A549 (cell line): ENCODE results near the gene DNAJB12. TPM values are rescaled to one million over a fixed set of nuclear protein-coding genes. Genes with fewer than 3 reads are reported as not detected.
"Not testable (repeated sequence)": the region's sequence is repeated elsewhere in the genome, so short reads cannot be mapped to it uniquely, and the experiment has no call there.

Experiments used
- ATAC-seq, 2 experiments: fragments of 200-7000 bp in 1 of 2; fragments of >200 bp in 1 of 2; cut with Nextera tagmentation in 1 of 2; cut with Tn5 transposase in 1 of 2; 3 replicates each; pipeline versions ENCODE4 v1.8.0 to v1.9.1; 2018 to 2020; ENCODE audit warnings: mild to moderate bottlenecking in 1 of 2, moderate library complexity in 1 of 2
- CTCF ChIA-PET: fragments of 300-600 bp; sonication (Branson Sonifier 250); formaldehyde crosslinking; extraction: SDS; loops from one replicate; lab custom pipeline; 2021; ENCODE audit warnings: antibody characterized with exemption, inconsistent platforms; lab: Yijun Ruan, JAX
- POLR2A ChIA-PET: fragments of 350-600 bp; formaldehyde crosslinking; extraction: SDS; loops from one replicate; lab custom pipeline; 2021; ENCODE audit warnings: antibody characterized with exemption, inconsistent platforms; lab: Yijun Ruan, JAX
- DNase-seq, 2 experiments: peaks; one replicate each; pipeline versions ENCODE4 v3.0.0 to v3.0.0-alpha.2; 2011 to 2016; ENCODE audit warnings: low read depth in 1 of 2, low spot score in 1 of 2
- FAIRE-seq: peaks from 2 replicates; lab custom pipeline; 2011; peaks lifted over from hg19 to GRCh38; lab: Jason Lieb, UNC
- H3K27ac ChIP-seq, 2 experiments: fragments of >200 bp; sonication (Bioruptor Twin); formaldehyde crosslinking; 3 replicates each; pipeline ENCODE4 v1.5.1; 2016 to 2017
- H3K4me1 ChIP-seq: fragments of >200 bp; sonication (Bioruptor Twin); formaldehyde crosslinking; 3 replicates; pipeline ENCODE4 v1.6.1; 2016
- H3K4me2 ChIP-seq: fragments of >200 bp; sonication (Bioruptor Twin); formaldehyde crosslinking; 3 replicates; pipeline ENCODE4 v1.6.1; 2016
- H3K4me3 ChIP-seq: fragments of >200 bp; sonication (Bioruptor Twin); formaldehyde crosslinking; 3 replicates; pipeline ENCODE4 v1.5.1; 2016
- H3K9me3 ChIP-seq: fragments of >200 bp; sonication (Bioruptor Twin); formaldehyde crosslinking; 3 replicates; pipeline ENCODE4 v1.6.1; 2016
- BCL3 ChIP-seq: fragments of >200 bp; sonication (Bioruptor Twin); formaldehyde crosslinking; IDR thresholded peaks from 3 replicates; pipeline ENCODE4 v1.6.1; 2016
- CHD4 ChIP-seq: fragments of 200-600 bp; sonication (generic); IDR thresholded peaks from 2 replicates; pipeline ENCODE4 v1.6.1; 2016; ENCODE audit warnings: antibody characterized with exemption, mild to moderate bottlenecking, borderline replicate concordance
- E2F6 ChIP-seq: IDR thresholded peaks from 2 replicates; pipeline ENCODE4 v1.6.1; 2012; ENCODE audit warnings: low read depth, borderline replicate concordance
- EHF ChIP-seq: fragments of 250-450 bp; sonication (Bioruptor Pico); IDR thresholded peaks from 2 replicates; pipeline ENCODE4 v1.5.0; 2020; ENCODE audit warnings: mild to moderate bottlenecking
- EP300 ChIP-seq, 2 experiments: fragments of >200 bp; sonication (Bioruptor Twin); formaldehyde crosslinking; IDR thresholded peaks; 2 replicates in 1 of 2; 3 replicates in 1 of 2; pipeline ENCODE4 v1.6.1; 2016 to 2017
- FOSL2 ChIP-seq, 2 experiments: fragments of 450-650 bp in 1 of 2; fragments of >200 bp in 1 of 2; sonication (Bioruptor Twin) in 1 of 2; formaldehyde crosslinking; IDR thresholded peaks; 2 replicates each; pipeline versions ENCODE4 v1.5.0 to v1.6.1; 2016 to 2020; ENCODE audit warnings: mild to moderate bottlenecking in 1 of 2, moderate library complexity in 1 of 2
- GATA3 ChIP-seq: IDR thresholded peaks from 2 replicates; pipeline ENCODE4 v1.6.1; 2012; ENCODE audit warnings: borderline replicate concordance
- JUN ChIP-seq, 2 experiments: fragments of >200 bp; sonication (Bioruptor Twin); formaldehyde crosslinking; IDR thresholded peaks; 2 replicates in 1 of 2; 3 replicates in 1 of 2; pipeline ENCODE4 v1.6.1; 2016 to 2017
- KDM5A ChIP-seq: fragments of 200-600 bp; sonication (generic); IDR thresholded peaks from 2 replicates; pipeline ENCODE4 v1.6.1; 2016; ENCODE audit warnings: antibody characterized with exemption, mild to moderate bottlenecking
- MAFK ChIP-seq: fragments of 450-650 bp; IDR thresholded peaks from 2 replicates; pipeline ENCODE4 v1.6.1; 2014; ENCODE audit not compliant: partially characterized antibody
- MAX ChIP-seq: IDR thresholded peaks from 2 replicates; pipeline ENCODE4 v1.6.1; 2012
- MAZ ChIP-seq: fragments of 150-350 bp; IDR thresholded peaks from 2 replicates; pipeline ENCODE4 v1.6.1; 2014; ENCODE audit warnings: antibody characterized with exemption, low read depth, low read length, borderline replicate concordance
- NFE2L2 ChIP-seq: fragments of 150-350 bp; conservative IDR thresholded peaks from 2 replicates; pipeline ENCODE4 v1.6.1; 2014; ENCODE audit warnings: low read length
- PBX3 ChIP-seq: IDR thresholded peaks from 2 replicates; pipeline ENCODE4 v1.6.1; 2012
- PHF8 ChIP-seq: fragments of 200-600 bp; sonication (generic); IDR thresholded peaks from 2 replicates; pipeline ENCODE4 v1.6.1; 2016; ENCODE audit warnings: low read depth, mild to moderate bottlenecking, antibody characterized with exemption, moderate library complexity, borderline replicate concordance
- POLR2A ChIP-seq: IDR thresholded peaks from 2 replicates; pipeline ENCODE4 v1.6.1; 2012; ENCODE audit warnings: mild to moderate bottlenecking, low read length
- POLR2AphosphoS2 ChIP-seq: conservative IDR thresholded peaks from 2 replicates; pipeline ENCODE4 v1.6.1; 2012; ENCODE audit warnings: low read length, improper control_type of control experiment, inconsistent platforms
- RAD21 ChIP-seq, 2 experiments: fragments of >200 bp in 1 of 2; sonication (Bioruptor Twin) in 1 of 2; formaldehyde crosslinking in 1 of 2; IDR thresholded peaks in 1 of 2; conservative IDR thresholded peaks in 1 of 2; 2 replicates in 1 of 2; 3 replicates in 1 of 2; pipeline ENCODE4 v1.6.1; 2012 to 2018; ENCODE audit warnings: inconsistent platforms in 1 of 2
- RARB ChIP-seq: fragments of 250-450 bp; sonication (Bioruptor Pico); IDR thresholded peaks from 2 replicates; pipeline ENCODE4 v1.8.0; 2021; ENCODE audit warnings: mild to moderate bottlenecking, moderate library complexity
- REST ChIP-seq: fragments of 200-600 bp; sonication (generic); IDR thresholded peaks from 2 replicates; pipeline ENCODE4 v1.6.1; 2016; ENCODE audit warnings: antibody characterized with exemption, mild to moderate bottlenecking, moderate library complexity
- RFX5 ChIP-seq: fragments of 450-650 bp; IDR thresholded peaks from 2 replicates; pipeline ENCODE4 v1.7.1; 2014; ENCODE audit warnings: antibody characterized with exemption, mild to moderate bottlenecking, moderate library complexity
- SMC3 ChIP-seq: fragments of >200 bp; sonication (Bioruptor Twin); formaldehyde crosslinking; IDR thresholded peaks from 3 replicates; pipeline ENCODE4 v1.6.1; 2018; ENCODE audit warnings: inconsistent platforms
- USF2 ChIP-seq: fragments of 450-650 bp; IDR thresholded peaks from 2 replicates; pipeline ENCODE4 v1.6.1; 2014; ENCODE audit warnings: antibody characterized with exemption
- ZC3H11A ChIP-seq: fragments of 450-650 bp; IDR thresholded peaks from 2 replicates; pipeline ENCODE4 v1.6.1; 2014; ENCODE audit warnings: antibody characterized with exemption, mild to moderate bottlenecking
- WGBS: methylation state at CpG from one replicate; pipeline ENCODE4 v1.1.6; 2017; ENCODE audit errors: missing lambda C conversion rate; 5-methylcytosine and 5-hydroxymethylcytosine counted together
- polyA minus RNA-seq: library from RNA; depleted of rRNA, polyadenylated mRNA; stranded (reverse); fragments of >200 nt; gene quantifications from 2 replicates; pipeline ENCODE4 v1.2.3, GENCODE V29; 2011; rRNA and poly(A)+ RNA removed
- polyA plus RNA-seq, 4 experiments: library from polyadenylated mRNA; depleted of rRNA in 3 of 4; stranded (reverse); fragments of >200 nt; fragmentation: RNase III in 1 of 4; extraction: RNeasy Plus Mini Kit Qiagen cat#74134 plus additional on column Dnase treatment in 1 of 4; gene quantifications; 2 replicates in 3 of 4; 3 replicates in 1 of 4; pipeline ENCODE4 v1.2.3, GENCODE V29; 2011 to 2017

Gene DNAJB12
- polyA plus RNA-seq (2011; rRNA removed) (21.5 and 24.4 TPM in 2 replicates), polyA plus RNA-seq (2017; fragmentation: RNase III; extraction: RNeasy Plus Mini Kit Qiagen cat#74134 plus additional on column Dnase treatment) (26.1 to 28.5 TPM (median 26.7 TPM) in 3 replicates), polyA minus RNA-seq (31.6 and 32.2 TPM in 2 replicates)
- polyA plus RNA-seq (2012; cell fraction: cytosol; rRNA removed): 26.6 and 31.3 TPM in 2 replicates
- 46.2 and 51.4 TPM in 2 replicates for polyA plus RNA-seq (2012; cell fraction: nucleus; rRNA removed)

GRCh38 chr10:72354356-72355213 is at the start of gene DNAJB12:
DNAJB12 (minus strand) TSS chr10:72354919; CDS start chr10:72354897, 22 bp downstream.
- WGBS: under 1% methylated on average over 62 of the region's 74 CpGs
- H3K4me1 ChIP-seq: peaks cover 12% of the 10 kb centered on the region; the same call in 2 of the 3 replicates
- peak within 1 kb of the TSS; percentile 65 for H3K4me3 ChIP-seq
- DNase-seq (peak; percentile 96 to 98), ATAC-seq (peak; percentile 82 to 90), FAIRE-seq (no peak)
- H3K4me2 ChIP-seq: peak within 1 kb of the TSS; percentile 89
- ChIA-PET CTCF (interaction anchor here (1.0 to 10.0 kb wide), 4 partner anchors 10 to 480 kb away, joined by 3 to 88 read pairs (median 18); no protein-coding TSS in a partner anchor), POLR2A (interaction anchor here (0.5 to 1.3 kb wide), 7 partner anchors 81 to 756 kb away, joined by 3 to 11 read pairs (median 4); partner anchors contain the start of genes DDIT4, MCU, NUDT13 and P4HA1)
- no peak for TF ChIP-seq EHF (CRISPR knock-in tag)
- peak; percentile 64 for TF ChIP-seq POLR2A
- TF ChIP-seq USF2: peak; percentile 92
- TF ChIP-seq E2F6: peak; percentile 73; the same call in 1 of the 2 replicates
- peak; percentile 97; the same call in 1 of the 2 replicates for TF ChIP-seq PHF8
- TF ChIP-seq RARB (CRISPR knock-in tag): no peak
- 0 out of 2 replicates have a peak, but pooled peaks have one; percentile 22 for TF ChIP-seq POLR2AphosphoS2
- TF ChIP-seq GATA3: peak; percentile 9; the same call in 1 of the 2 replicates
- TF ChIP-seq MAZ: no peak
- peak; percentile 6; the same call in 1 of the 2 replicates for TF ChIP-seq PBX3
- 0 out of 2 replicates have a peak, but pooled peaks have one; percentile 1 for TF ChIP-seq NFE2L2
- peak; percentile 21; the same call in 1 of the 3 replicates for TF ChIP-seq SMC3
- TF ChIP-seq MAFK: peak; percentile 9
- peak in 1 of 2 experiments; percentile 29; a peak in 1 of 5 replicates for TF ChIP-seq EP300 (IDR thresholded peaks at IDR 0.05)
- TF ChIP-seq REST: peak; percentile 44; the same call in 1 of the 2 replicates
- 0 out of 5 replicates have a peak, but pooled peaks of 1 of the 2 experiments have one; percentile 11 for TF ChIP-seq RAD21 (conservative IDR thresholded peaks at IDR 0.05 in 1 of 2, IDR thresholded peaks at IDR 0.05 in 1 of 2)
- peak; percentile 93 to 96 for TF ChIP-seq JUN (IDR thresholded peaks at IDR 0.05)
- peak; percentile 74; the same call in 1 of the 3 replicates for TF ChIP-seq BCL3
- TF ChIP-seq MAX: peak; percentile 93
- no peak for TF ChIP-seq FOSL2 (IDR thresholded peaks at IDR 0.05)
- peak; percentile 23; the same call in 1 of the 2 replicates for TF ChIP-seq FOSL2 (CRISPR knock-in tag; IDR thresholded peaks at IDR 0.05)
- no peak for TF ChIP-seq CHD4
- no peak for TF ChIP-seq ZC3H11A
- TF ChIP-seq RFX5: peak; percentile 68; the same call in 1 of the 2 replicates
- peak; percentile 92 for TF ChIP-seq KDM5A
- no peaks in the 10 kb centered on the region for H3K9me3 ChIP-seq
- peak within 1 kb of the TSS; percentile 85 to 97 for H3K27ac ChIP-seq

GRCh38 chr10:72395581-72395980 is 40.9 kb upstream of the DNAJB12 start:
- H3K4me2 ChIP-seq, H3K4me3 ChIP-seq, H3K9me3 ChIP-seq, H3K4me1 ChIP-seq, ATAC-seq, H3K27ac ChIP-seq, CTCF ChIA-PET, FAIRE-seq, DNase-seq: not testable (repeated sequence)
- 93% methylated on average over 3 of the region's 3 CpGs for WGBS
- POLR2A ChIA-PET: interaction anchor here (0.6 kb wide), 1 partner anchor 29 kb away, joined by 4 read pairs; no protein-coding TSS in a partner anchor
